Endodermal cell (in vitro differentiated cells): ENCODE data around the gene TGM4. TPM values are rescaled to one million over a fixed set of nuclear protein-coding genes. Genes with fewer than 3 reads are reported as not detected.
A peak's percentile ranks its signal among the peaks of the same experiment; 100 is the strongest.

ENCODE experiments used
- DNase-seq: peaks from one replicate; pipeline ENCODE4 v3.0.0-alpha.2; 2017
- H3K27ac ChIP-seq: 2 replicates; pipeline ENCODE4 v1.5.1; 2013; ENCODE audit warnings: mild to moderate bottlenecking, low read depth, low read length, moderate library complexity
- H3K27me3 ChIP-seq: 2 replicates; pipeline ENCODE4 v1.6.1; 2013; ENCODE audit warnings: mild to moderate bottlenecking, low read length, moderate library complexity; ENCODE audit not compliant: insufficient read depth, control insufficient read depth, poor library complexity, severe bottlenecking
- H3K36me3 ChIP-seq: 2 replicates; pipeline ENCODE4 v1.7.0; 2013; ENCODE audit warnings: mild to moderate bottlenecking, low read length, moderate library complexity; ENCODE audit not compliant: control insufficient read depth, insufficient read depth
- H3K4me1 ChIP-seq: one replicate; pipeline ENCODE4 v1.7.0; 2013; ENCODE audit warnings: low read length; ENCODE audit not compliant: control insufficient read depth, insufficient read depth
- H3K4me3 ChIP-seq: 2 replicates; pipeline ENCODE4 v1.5.1; 2013; ENCODE audit warnings: mild to moderate bottlenecking, low read length, moderate library complexity
- H3K9ac ChIP-seq: 2 replicates; pipeline ENCODE4 v1.6.1; 2013; ENCODE audit warnings: mild to moderate bottlenecking, low read length, moderate library complexity; ENCODE audit not compliant: poor library complexity, severe bottlenecking; ENCODE audit errors: extremely low read depth
- H3K9me3 ChIP-seq: 2 replicates; pipeline ENCODE4 v1.6.1; 2013; ENCODE audit warnings: mild to moderate bottlenecking, low read length, moderate library complexity; ENCODE audit not compliant: control insufficient read depth
- H3K27ac Mint-ChIP-seq: 2 replicates; pipeline ENCODE4 v1.8.0; 2020; ENCODE audit warnings: mixed read lengths
- H3K27me3 Mint-ChIP-seq: 2 replicates; pipeline ENCODE4 v1.8.0; 2021; ENCODE audit warnings: mild to moderate bottlenecking, mixed read lengths; ENCODE audit not compliant: insufficient read depth
- H3K36me3 Mint-ChIP-seq: 2 replicates; pipeline ENCODE4 v1.8.0; 2020; ENCODE audit warnings: low read depth, mixed read lengths
- H3K4me1 Mint-ChIP-seq: 2 replicates; pipeline ENCODE4 v1.8.0; 2020; ENCODE audit warnings: mixed read lengths
- H3K4me3 Mint-ChIP-seq: 2 replicates; pipeline ENCODE4 v1.8.0; 2020; ENCODE audit warnings: mild to moderate bottlenecking, moderate library complexity, mixed read lengths
- H3K9me3 Mint-ChIP-seq: 2 replicates; pipeline ENCODE4 v1.8.0; 2020; ENCODE audit warnings: mild to moderate bottlenecking, mixed read lengths
- CTCF ChIP-seq: fragments of 200-600 bp; sonication (generic); conservative IDR thresholded peaks from 2 replicates; pipeline ENCODE4 v1.5.0; 2021; ENCODE audit warnings: antibody characterized with exemption, mild to moderate bottlenecking
- WGBS, 2 experiments: methylation state at CpG; one replicate each; pipeline versions ENCODE4 v1.1.5 to v1.1.7; 2013; ENCODE audit warnings: missing lambda C conversion rate in 2 of 2, mixed read lengths in 1 of 2; ENCODE audit not compliant: insufficient coverage in 1 of 2, insufficient read length in 1 of 2; 5-methylcytosine and 5-hydroxymethylcytosine counted together
- total RNA-seq, 2 donors: library from RNA; stranded (reverse); fragmentation: NEBNext Ultra II Directional in 1 of 2; extraction: Animal tissue kit (Norgen Biotek cat#: 25700) in 1 of 2; gene quantifications; 2 replicates in 1 of 2; 3 replicates in 1 of 2; pipeline ENCODE4 v1.2.1, GENCODE V29; 2021

The TGM4 gene
- total RNA-seq, 2 donors from 2014 or later: not detected

- Mint-ChIP-seq H3K4me1 (peaks cover 11% of the 10 kb centered on the region), H3K27ac (no peak overlapping the region), H3K4me3 (no peak overlapping the region), H3K9me3 (no peaks in the 10 kb centered on the region), H3K27me3 (no peaks in the 10 kb centered on the region), H3K36me3 (peaks cover 15% of the 10 kb centered on the region)
- no peak for DNase-seq
- no peaks in the 10 kb centered on the region for H3K4me1 ChIP-seq
- H3K27ac ChIP-seq: no peak overlapping the region
- no peak for TF ChIP-seq CTCF
- H3K9ac ChIP-seq: no peak overlapping the region
- no peaks in the 10 kb centered on the region for H3K27me3 ChIP-seq
- no peak overlapping the region for H3K4me3 ChIP-seq
- H3K9me3 ChIP-seq: no peaks in the 10 kb centered on the region
- H3K36me3 ChIP-seq: peaks cover 16% of the 10 kb centered on the region
- WGBS, 2 experiments: 94 to 98% methylated on average over 5 to 6 of the region's 6 CpGs
Measured at GRCh38 chr3:44962621-44963393, 88.4 kb downstream of the TGM4 start.

- Histone ChIP-seq H3K36me3 (peaks cover 6% of the 10 kb centered on the region), H3K4me1 (no peaks in the 10 kb centered on the region), H3K9ac (no peak overlapping the region), H3K9me3 (no peaks in the 10 kb centered on the region), H3K27ac (no peak overlapping the region), H3K27me3 (no peaks in the 10 kb centered on the region), H3K4me3 (no peak overlapping the region)
- no peak for DNase-seq
- 90% methylated on average over 3 of the region's 4 CpGs; no CpG with 5 or more reads in 1 of the 2 experiments for WGBS, 2 experiments
- peak overlapping the region; percentile 4 for H3K27ac Mint-ChIP-seq
- peaks cover 8% of the 10 kb centered on the region for H3K36me3 Mint-ChIP-seq
- H3K4me3 Mint-ChIP-seq: no peak overlapping the region
- TF ChIP-seq CTCF: no peak
- H3K27me3 Mint-ChIP-seq: no peaks in the 10 kb centered on the region
- H3K4me1 Mint-ChIP-seq: peaks cover 11% of the 10 kb centered on the region
- H3K9me3 Mint-ChIP-seq: no peaks in the 10 kb centered on the region
Measured at GRCh38 chr3:44963571-44964325, 89.3 kb downstream of the TGM4 start.

Other genes with a start within 250 kb of the TGM4 start
- gene ZNF197, start 249.6 kb upstream of the TGM4 start, total RNA-seq: 10 to 100 TPM; 22.7 to 31.9 TPM
- 10 to 100 TPM; 16.0 to 16.6 TPM for gene ZNF35, start 225.9 kb upstream of the TGM4 start, total RNA-seq
- gene ZNF502, start 161.9 kb upstream of the TGM4 start, total RNA-seq: 1 to 10 TPM in 1 of 2 donors, under 1 TPM in 1; 0.29 to 1.6 TPM
- gene ZNF501, start 145.0 kb upstream of the TGM4 start, total RNA-seq: 1 to 10 TPM; 5.3 to 6.6 TPM
- 10 to 100 TPM; 42.9 to 46.8 TPM for gene KIAA1143, start 113.0 kb upstream of the TGM4 start, total RNA-seq
- 10 to 100 TPM; 16.2 to 20.4 TPM for gene KIF15, start 112.8 kb upstream of the TGM4 start, total RNA-seq
- 10 to 100 TPM; 12.1 to 16.9 TPM for gene TMEM42, start 12.7 kb upstream of the TGM4 start, total RNA-seq
- 10 to 100 TPM; 63.7 to 69.7 TPM for gene ZDHHC3, start 101.6 kb downstream of the TGM4 start, total RNA-seq
- 10 to 100 TPM; 61.2 to 69.4 TPM for gene EXOSC7, start 101.6 kb downstream of the TGM4 start, total RNA-seq
- not detected for gene CLEC3B, start 151.7 kb downstream of the TGM4 start, total RNA-seq